SJSA1 (cell line): Measurements from ENCODE around the gene TECTA. TPM values are rescaled to one million over a fixed set of nuclear protein-coding genes. Genes with fewer than 3 reads are reported as not detected.
A peak's percentile ranks its signal among the peaks of the same experiment; 100 is the strongest.

Experiments
- DNase-seq, 2 experiments: peaks; one replicate each; pipeline ENCODE4 v3.0.0-alpha.2; 2015 to 2020; ENCODE audit warnings: low spot score in 2 of 2, low read depth in 1 of 2
- H3K27ac ChIP-seq: fragments of 250-450 bp; sonication (Bioruptor Pico); 2 replicates; pipeline ENCODE4 v1.5.1; 2020; ENCODE audit warnings: mild to moderate bottlenecking, moderate library complexity
- H3K27me3 ChIP-seq: fragments of 250-450 bp; sonication (Bioruptor Pico); replicated peaks from 2 replicates; pipeline ENCODE4 v1.5.1; 2020; ENCODE audit warnings: mild to moderate bottlenecking, moderate library complexity
- H3K36me3 ChIP-seq: fragments of 250-450 bp; sonication (Bioruptor Pico); 2 replicates; pipeline ENCODE4 v1.5.1; 2020; ENCODE audit warnings: mild to moderate bottlenecking
- H3K4me1 ChIP-seq: fragments of 250-450 bp; sonication (Bioruptor Pico); replicated peaks from 2 replicates; pipeline ENCODE4 v1.6.1; 2021; ENCODE audit warnings: mild to moderate bottlenecking
- H3K4me3 ChIP-seq: fragments of 250-450 bp; sonication (Bioruptor Pico); 2 replicates; pipeline ENCODE4 v1.5.1; 2020; ENCODE audit warnings: mild to moderate bottlenecking
- H3K9me3 ChIP-seq: fragments of 250-450 bp; sonication (Bioruptor Pico); replicated peaks from 2 replicates; pipeline ENCODE4 v1.5.1; 2020; ENCODE audit warnings: mild to moderate bottlenecking
- total RNA-seq: library from RNA; depleted of rRNA; stranded (reverse); fragments of >200 nt; shearing (Covaris generic); gene quantifications from 2 replicates; pipeline ENCODE4 v1.2.3, GENCODE V29; 2014

The TECTA gene
- total RNA-seq, 1 experiment from 2014 or later: 0.03 TPM

GRCh38 chr11:121123496-121124069, 22.5 kb downstream of the TECTA start:
- no peaks in the 10 kb centered on the region for H3K27me3 ChIP-seq
- no peaks in the 10 kb centered on the region for H3K36me3 ChIP-seq
- no peaks in the 10 kb centered on the region for H3K4me1 ChIP-seq
- H3K9me3 ChIP-seq: no peaks in the 10 kb centered on the region
- no peak for DNase-seq
- no peak overlapping the region for H3K27ac ChIP-seq
- H3K4me3 ChIP-seq: no peak overlapping the region

GRCh38 chr11:121127809-121128208, 26.8 kb downstream of the TECTA start:
- no peak for DNase-seq
- Histone ChIP-seq H3K4me3 (no peak overlapping the region), H3K36me3 (no peaks in the 10 kb centered on the region), H3K27ac (no peak overlapping the region), H3K9me3 (no peaks in the 10 kb centered on the region), H3K27me3 (no peaks in the 10 kb centered on the region), H3K4me1 (peaks cover 4% of the 10 kb centered on the region; the same call in 1 of the 2 replicates)

GRCh38 chr11:121129362-121130340, 28.6 kb downstream of the TECTA start:
- Histone ChIP-seq H3K4me3 (no peak overlapping the region), H3K9me3 (no peaks in the 10 kb centered on the region), H3K36me3 (no peaks in the 10 kb centered on the region), H3K4me1 (peaks cover 4% of the 10 kb centered on the region; the same call in 1 of the 2 replicates), H3K27me3 (no peaks in the 10 kb centered on the region), H3K27ac (no peak overlapping the region)
- DNase-seq: no peak

GRCh38 chr11:121131656-121132055, 30.6 kb downstream of the TECTA start:
- no peak overlapping the region for H3K4me3 ChIP-seq
- no peaks in the 10 kb centered on the region for H3K36me3 ChIP-seq
- peaks cover 4% of the 10 kb centered on the region; the same call in 1 of the 2 replicates for H3K4me1 ChIP-seq
- no peaks in the 10 kb centered on the region for H3K27me3 ChIP-seq
- DNase-seq: no peak
- no peak overlapping the region for H3K27ac ChIP-seq
- no peaks in the 10 kb centered on the region for H3K9me3 ChIP-seq

- Histone ChIP-seq H3K27me3 (no peaks in the 10 kb centered on the region), H3K4me1 (peaks cover 4% of the 10 kb centered on the region; the same call in 1 of the 2 replicates), H3K27ac (no peak overlapping the region), H3K36me3 (no peaks in the 10 kb centered on the region), H3K9me3 (no peaks in the 10 kb centered on the region), H3K4me3 (no peak overlapping the region)
- peak in 1 of 2 experiments; percentile 2 for DNase-seq
Observed at GRCh38 chr11:121132211-121132976, 31.4 kb downstream of the TECTA start.

- DNase-seq: no peak
- no peak overlapping the region for H3K27ac ChIP-seq
Observed at GRCh38 chr11:121134741-121135312, 33.8 kb downstream of the TECTA start.

GRCh38 chr11:121137005-121137404, 36.0 kb downstream of the TECTA start:
- H3K4me3 ChIP-seq: no peak overlapping the region
- H3K27ac ChIP-seq: no peak overlapping the region
- no peaks in the 10 kb centered on the region for H3K36me3 ChIP-seq
- H3K27me3 ChIP-seq: no peaks in the 10 kb centered on the region
- DNase-seq: no peak
- H3K9me3 ChIP-seq: no peaks in the 10 kb centered on the region
- H3K4me1 ChIP-seq: peaks cover 4% of the 10 kb centered on the region; the same call in 1 of the 2 replicates

More at GRCh38 chr11:121134741-121135312, 33.8 kb downstream of the TECTA start:
- H3K9me3 ChIP-seq: no peaks in the 10 kb centered on the region
- H3K4me1 ChIP-seq: peaks cover 4% of the 10 kb centered on the region; the same call in 1 of the 2 replicates
- no peak overlapping the region for H3K4me3 ChIP-seq
- no peaks in the 10 kb centered on the region for H3K27me3 ChIP-seq
- no peaks in the 10 kb centered on the region for H3K36me3 ChIP-seq

- no peaks in the 10 kb centered on the region for H3K36me3 ChIP-seq
- no peak overlapping the region for H3K27ac ChIP-seq
- no peak for DNase-seq
- no peaks in the 10 kb centered on the region for H3K27me3 ChIP-seq
- no peaks in the 10 kb centered on the region for H3K4me1 ChIP-seq
- no peak overlapping the region for H3K4me3 ChIP-seq
- H3K9me3 ChIP-seq: no peaks in the 10 kb centered on the region
Observed at GRCh38 chr11:121138259-121138658, 37.2 kb downstream of the TECTA start.

- Histone ChIP-seq H3K4me1 (no peaks in the 10 kb centered on the region), H3K36me3 (no peaks in the 10 kb centered on the region), H3K4me3 (no peak overlapping the region), H3K27me3 (no peaks in the 10 kb centered on the region), H3K27ac (no peak overlapping the region), H3K9me3 (no peaks in the 10 kb centered on the region)
- DNase-seq: no peak
Observed at GRCh38 chr11:121140369-121140768, 39.3 kb downstream of the TECTA start.

GRCh38 chr11:121141066-121141465, 40.0 kb downstream of the TECTA start:
- no peaks in the 10 kb centered on the region for H3K27me3 ChIP-seq
- H3K4me1 ChIP-seq: no peaks in the 10 kb centered on the region
- no peak overlapping the region for H3K4me3 ChIP-seq
- H3K9me3 ChIP-seq: no peaks in the 10 kb centered on the region
- DNase-seq: no peak
- no peak overlapping the region for H3K27ac ChIP-seq
- H3K36me3 ChIP-seq: no peaks in the 10 kb centered on the region

- no peak for DNase-seq
- H3K27ac ChIP-seq: no peak overlapping the region
- no peaks in the 10 kb centered on the region for H3K9me3 ChIP-seq
- H3K4me3 ChIP-seq: no peak overlapping the region
- no peaks in the 10 kb centered on the region for H3K4me1 ChIP-seq
- no peaks in the 10 kb centered on the region for H3K27me3 ChIP-seq
- H3K36me3 ChIP-seq: no peaks in the 10 kb centered on the region
Observed at GRCh38 chr11:121143921-121144320, 42.9 kb downstream of the TECTA start.

GRCh38 chr11:121144723-121145122, 43.7 kb downstream of the TECTA start:
- DNase-seq: no peak
- H3K4me1 ChIP-seq: no peaks in the 10 kb centered on the region
- no peaks in the 10 kb centered on the region for H3K36me3 ChIP-seq
- H3K9me3 ChIP-seq: no peaks in the 10 kb centered on the region
- no peak overlapping the region for H3K4me3 ChIP-seq
- H3K27me3 ChIP-seq: no peaks in the 10 kb centered on the region
- no peak overlapping the region for H3K27ac ChIP-seq

GRCh38 chr11:121145826-121146225, 44.8 kb downstream of the TECTA start:
- Histone ChIP-seq H3K27ac (no peak overlapping the region), H3K9me3 (no peaks in the 10 kb centered on the region), H3K36me3 (no peaks in the 10 kb centered on the region), H3K27me3 (no peaks in the 10 kb centered on the region), H3K4me1 (no peaks in the 10 kb centered on the region), H3K4me3 (no peak overlapping the region)
- no peak for DNase-seq
